ENCODE data around the gene NMT1.

Gene NMT1

DNA sequence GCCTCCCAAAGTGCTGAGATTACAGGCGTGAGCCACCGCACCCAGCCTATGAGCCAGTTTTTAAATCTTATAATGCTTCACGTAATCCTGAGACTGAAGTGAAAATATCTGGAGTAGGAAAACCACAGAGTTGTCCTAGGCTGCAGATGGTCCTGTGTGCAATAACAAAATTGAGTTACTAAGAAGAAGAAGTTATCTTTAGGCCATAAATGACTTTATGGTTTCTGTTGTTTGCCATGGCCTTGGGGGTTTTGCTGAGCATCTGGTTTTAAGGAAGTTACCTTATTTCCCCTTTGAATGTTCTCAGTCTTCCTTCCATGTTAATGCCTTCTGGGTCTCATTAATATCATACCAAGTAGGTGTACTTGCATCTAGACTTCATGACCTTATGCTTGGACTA is 16.5 kb downstream of the NMT1 start:
- Histone ChIP-seq H3K27me3 (ENCODE audit: insufficient read depth, low read depth) (no peaks in the 10 kb centered on the region), H4K20me1 (ENCODE audit: insufficient read depth) (0 out of 2 replicates have a peak, but pooled peaks cover 11% of the 10 kb centered on the region), H3K4me2 (no peak overlapping the region), H2AFZ (ENCODE audit: low read depth) (no peak overlapping the region), H3K79me2 (ENCODE audit: insufficient read depth, low read depth) (peaks cover 59% of the 10 kb centered on the region), H3K9ac (no peak overlapping the region), H3K4me3 (IDR thresholded peaks at IDR 0.05; ENCODE audit: insufficient read depth, low read depth, low read length) (no peak overlapping the region), H3K27ac (no peak overlapping the region), H3K36me3 (ENCODE audit: insufficient read depth) (peaks cover 21% of the 10 kb centered on the region), H3K4me1 (ENCODE audit: low read depth, poor library complexity, severe bottlenecking) (peaks cover 21% of the 10 kb centered on the region)
- TF ChIP-seq, protein P1, sequence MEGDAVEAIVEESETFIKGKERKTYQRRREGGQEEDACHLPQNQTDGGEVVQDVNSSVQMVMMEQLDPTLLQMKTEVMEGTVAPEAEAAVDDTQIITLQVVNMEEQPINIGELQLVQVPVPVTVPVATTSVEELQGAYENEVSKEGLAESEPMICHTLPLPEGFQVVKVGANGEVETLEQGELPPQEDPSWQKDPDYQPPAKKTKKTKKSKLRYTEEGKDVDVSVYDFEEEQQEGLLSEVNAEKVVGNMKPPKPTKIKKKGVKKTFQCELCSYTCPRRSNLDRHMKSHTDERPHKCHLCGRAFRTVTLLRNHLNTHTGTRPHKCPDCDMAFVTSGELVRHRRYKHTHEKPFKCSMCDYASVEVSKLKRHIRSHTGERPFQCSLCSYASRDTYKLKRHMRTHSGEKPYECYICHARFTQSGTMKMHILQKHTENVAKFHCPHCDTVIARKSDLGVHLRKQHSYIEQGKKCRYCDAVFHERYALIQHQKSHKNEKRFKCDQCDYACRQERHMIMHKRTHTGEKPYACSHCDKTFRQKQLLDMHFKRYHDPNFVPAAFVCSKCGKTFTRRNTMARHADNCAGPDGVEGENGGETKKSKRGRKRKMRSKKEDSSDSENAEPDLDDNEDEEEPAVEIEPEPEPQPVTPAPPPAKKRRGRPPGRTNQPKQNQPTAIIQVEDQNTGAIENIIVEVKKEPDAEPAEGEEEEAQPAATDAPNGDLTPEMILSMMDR (conservative IDR thresholded peaks at IDR 0.05; ENCODE audit: low read depth, low read length) = no peak

DNA sequence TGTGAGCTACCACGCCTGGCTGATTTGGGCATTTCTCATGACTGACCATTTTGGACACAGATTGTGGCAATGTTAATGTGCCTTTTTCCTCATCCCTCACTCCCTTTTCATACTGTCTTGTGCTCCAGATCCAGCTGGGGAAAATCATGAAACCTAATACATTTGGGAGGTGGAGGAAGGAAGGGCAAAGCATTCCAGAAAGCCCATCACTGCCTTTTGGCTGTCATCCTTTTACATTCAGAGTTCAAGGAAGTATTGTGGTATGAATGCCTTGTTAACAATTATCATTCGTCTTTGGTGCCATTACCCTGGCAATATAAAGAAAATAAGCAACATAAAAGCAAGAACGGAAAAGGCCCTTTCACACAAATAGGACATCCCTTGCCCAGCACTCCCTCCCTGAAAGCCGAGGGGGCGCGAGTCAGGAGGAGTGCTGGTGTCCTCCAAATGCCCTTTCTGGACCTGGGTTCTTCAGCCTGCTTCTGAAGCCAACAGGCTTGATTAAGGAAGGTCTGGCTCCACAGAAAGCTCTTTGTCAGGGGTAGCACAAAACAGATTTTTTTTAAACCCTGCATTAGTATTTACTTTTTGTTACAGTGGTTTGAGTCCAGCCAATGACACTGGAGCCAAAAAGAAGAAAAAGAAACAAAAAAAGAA is 20.1 kb downstream of the NMT1 start:
- Histone ChIP-seq H3K4me1 (ENCODE audit: low read depth, poor library complexity, severe bottlenecking) (peaks cover 16% of the 10 kb centered on the region), H3K36me3 (ENCODE audit: insufficient read depth) (peaks cover 19% of the 10 kb centered on the region), H3K9ac (no peak overlapping the region), H2AFZ (ENCODE audit: low read depth) (no peak overlapping the region), H3K4me3 (IDR thresholded peaks at IDR 0.05; ENCODE audit: insufficient read depth, low read depth, low read length) (no peak overlapping the region), H3K79me2 (ENCODE audit: insufficient read depth, low read depth) (peaks cover 30% of the 10 kb centered on the region), H3K27ac (no peak overlapping the region), H4K20me1 (ENCODE audit: insufficient read depth) (0 out of 2 replicates have a peak, but pooled peaks cover 6% of the 10 kb centered on the region), H3K27me3 (ENCODE audit: insufficient read depth, low read depth) (no peaks in the 10 kb centered on the region), H3K4me2 (no peak overlapping the region)
- TF ChIP-seq, protein P1 (conservative IDR thresholded peaks at IDR 0.05; ENCODE audit: low read depth, low read length) = no peak

DNA sequence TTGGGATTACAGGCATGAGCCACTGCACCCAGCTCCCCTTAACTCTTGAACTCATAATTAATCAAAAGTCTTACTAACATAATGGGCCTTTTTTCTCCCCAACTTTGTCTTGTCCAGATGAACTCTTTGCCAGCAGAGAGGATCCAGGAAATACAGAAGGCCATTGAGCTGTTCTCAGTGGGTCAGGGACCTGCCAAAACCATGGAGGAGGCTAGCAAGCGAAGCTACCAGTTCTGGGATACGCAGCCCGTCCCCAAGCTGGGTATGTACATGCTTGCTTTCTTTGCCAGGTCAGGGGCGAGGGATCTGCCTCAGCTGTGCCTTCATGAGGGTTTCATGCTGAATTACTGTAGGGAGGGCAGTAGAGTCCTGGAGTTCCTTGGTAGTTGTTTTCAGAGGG is 25.3 kb downstream of the NMT1 start:
- Histone ChIP-seq H3K9ac (no peak overlapping the region), H3K4me2 (no peak overlapping the region), H2AFZ (ENCODE audit: low read depth) (no peak overlapping the region), H3K27ac (no peak overlapping the region), H3K79me2 (ENCODE audit: insufficient read depth, low read depth) (no peaks in the 10 kb centered on the region), H3K4me1 (ENCODE audit: low read depth, poor library complexity, severe bottlenecking) (no peaks in the 10 kb centered on the region), H3K36me3 (ENCODE audit: insufficient read depth) (peaks cover 24% of the 10 kb centered on the region; the same call in 1 of the 2 replicates), H3K27me3 (ENCODE audit: insufficient read depth, low read depth) (no peaks in the 10 kb centered on the region), H4K20me1 (ENCODE audit: insufficient read depth) (no peaks in the 10 kb centered on the region), H3K4me3 (IDR thresholded peaks at IDR 0.05; ENCODE audit: insufficient read depth, low read depth, low read length) (no peak overlapping the region)
- TF ChIP-seq, protein P1 (conservative IDR thresholded peaks at IDR 0.05; ENCODE audit: low read depth, low read length) = no peak

DNA sequence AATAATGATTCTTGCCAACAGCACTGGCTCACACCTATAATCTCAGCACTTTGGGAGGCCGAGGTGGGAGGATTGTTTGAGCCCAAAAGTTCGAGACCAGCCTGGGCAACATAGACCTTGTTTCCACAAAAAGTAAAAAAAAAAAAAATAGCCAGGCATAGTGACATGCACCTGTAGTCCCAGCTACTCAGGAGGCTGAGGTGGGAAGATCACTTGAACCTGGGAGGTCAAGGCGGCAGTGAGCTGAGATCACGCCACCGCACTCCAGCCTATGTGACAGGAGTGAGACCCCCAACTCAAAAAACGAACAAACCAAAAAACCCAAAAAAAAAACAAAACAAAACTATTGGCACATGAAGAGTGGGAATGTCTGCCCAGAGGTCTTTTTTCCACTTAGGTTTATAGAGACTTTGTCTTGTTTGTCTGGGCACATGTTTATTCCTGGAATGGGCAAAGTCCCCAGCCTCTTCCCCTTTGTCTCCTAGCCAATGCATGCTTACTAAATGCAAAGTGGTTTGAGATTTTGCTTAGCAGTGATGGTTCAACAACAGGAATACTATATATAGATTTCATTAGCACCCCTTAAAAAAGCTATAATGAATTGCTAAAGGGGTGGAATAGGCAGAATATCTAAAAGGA is 25.9 kb downstream of the NMT1 start:
- Histone ChIP-seq H3K4me3 (IDR thresholded peaks at IDR 0.05; ENCODE audit: insufficient read depth, low read depth, low read length) (no peak overlapping the region), H3K36me3 (ENCODE audit: insufficient read depth) (peaks cover 20% of the 10 kb centered on the region; the same call in 1 of the 2 replicates), H3K27me3 (ENCODE audit: insufficient read depth, low read depth) (no peaks in the 10 kb centered on the region), H2AFZ (ENCODE audit: low read depth) (no peak overlapping the region), H3K27ac (no peak overlapping the region), H3K79me2 (ENCODE audit: insufficient read depth, low read depth) (no peaks in the 10 kb centered on the region), H3K4me2 (no peak overlapping the region), H3K4me1 (ENCODE audit: low read depth, poor library complexity, severe bottlenecking) (no peaks in the 10 kb centered on the region), H4K20me1 (ENCODE audit: insufficient read depth) (no peaks in the 10 kb centered on the region), H3K9ac (no peak overlapping the region)
- TF ChIP-seq, protein P1 (conservative IDR thresholded peaks at IDR 0.05; ENCODE audit: low read depth, low read length) = no peak
